ENCODE measurements around the gene SMIM1. TPM values are rescaled to one million over a fixed set of nuclear protein-coding genes. Genes with fewer than 3 reads are reported as not detected.
"Not testable (repeated sequence)": the region's sequence is repeated elsewhere in the genome, so short reads cannot be mapped to it uniquely, and the experiment has no call there.

SMIM1 gene
- total RNA-seq, 2 experiments from 2014 or later = not detected

DNA sequence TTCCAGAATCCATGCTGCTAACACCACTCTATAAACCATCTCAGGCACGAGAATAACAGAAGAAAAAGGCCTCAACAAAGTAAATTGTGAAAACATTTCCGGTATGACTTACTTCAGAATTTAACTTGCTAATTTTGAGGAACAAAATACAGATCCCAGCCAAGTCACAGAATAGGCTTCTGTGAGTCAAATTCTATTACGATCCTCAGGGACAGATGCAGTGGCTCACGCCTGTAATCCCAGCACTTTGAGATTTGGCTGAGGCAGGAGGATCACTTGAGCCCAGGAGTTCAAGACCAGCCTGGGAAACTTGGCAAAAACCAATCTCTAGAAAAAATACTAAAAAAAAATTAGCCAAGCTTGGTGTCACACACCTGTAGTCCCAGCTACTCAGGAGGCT lies 29.1 kb upstream of the SMIM1 start:
- CTCF ChIA-PET = no interaction called here
- no peaks in the 10 kb centered on the region for H3K27me3 Mint-ChIP-seq

GRCh38 chr1:3743826-3744225 lies 28.7 kb upstream of the SMIM1 start:
- Mint-ChIP-seq H3K4me1 (peaks cover 32% of the 10 kb centered on the region), H3K36me3 (ENCODE audit: low read depth) (peaks cover 4% of the 10 kb centered on the region), H3K27ac (no peak overlapping the region), H3K9me3 (no peaks in the 10 kb centered on the region), H3K27me3 (no peaks in the 10 kb centered on the region), H3K4me3 (no peak overlapping the region)
- no peak for DNase-seq
- CTCF ChIA-PET = no interaction called here
- POLR2A ChIA-PET = no interaction called here

More for the DNA sequence above, 29.1 kb upstream of the SMIM1 start:
- Mint-ChIP-seq H3K36me3 (ENCODE audit: low read depth) (peaks cover 4% of the 10 kb centered on the region), H3K4me1 (peaks cover 31% of the 10 kb centered on the region), H3K9me3 (no peaks in the 10 kb centered on the region), H3K27ac (no peak overlapping the region), H3K4me3 (no peak overlapping the region)
- POLR2A ChIA-PET = no interaction called here
- no peak for DNase-seq

DNA sequence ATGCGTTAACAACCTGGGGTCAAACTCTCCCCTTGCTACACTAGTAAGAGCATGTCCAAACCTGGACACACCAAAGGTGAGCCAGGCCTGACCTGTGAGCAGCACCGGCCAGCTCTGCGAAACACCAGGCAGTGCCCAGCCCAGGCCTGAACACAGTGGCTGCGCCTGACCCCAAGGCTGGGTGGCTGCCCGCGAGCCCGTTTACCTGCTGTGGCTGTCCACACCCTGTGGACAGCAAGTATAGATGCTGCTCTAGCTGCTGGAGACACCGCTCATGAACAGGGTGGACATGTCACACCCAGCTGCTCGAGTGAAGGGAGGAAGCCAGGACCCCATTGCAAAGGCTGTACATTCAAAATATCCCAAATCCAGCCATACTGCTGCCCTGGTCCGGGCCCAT lies 27.9 kb upstream of the SMIM1 start:
- H3K4me1 Mint-ChIP-seq = peaks cover 33% of the 10 kb centered on the region
- POLR2A ChIA-PET = no interaction called here

DNA sequence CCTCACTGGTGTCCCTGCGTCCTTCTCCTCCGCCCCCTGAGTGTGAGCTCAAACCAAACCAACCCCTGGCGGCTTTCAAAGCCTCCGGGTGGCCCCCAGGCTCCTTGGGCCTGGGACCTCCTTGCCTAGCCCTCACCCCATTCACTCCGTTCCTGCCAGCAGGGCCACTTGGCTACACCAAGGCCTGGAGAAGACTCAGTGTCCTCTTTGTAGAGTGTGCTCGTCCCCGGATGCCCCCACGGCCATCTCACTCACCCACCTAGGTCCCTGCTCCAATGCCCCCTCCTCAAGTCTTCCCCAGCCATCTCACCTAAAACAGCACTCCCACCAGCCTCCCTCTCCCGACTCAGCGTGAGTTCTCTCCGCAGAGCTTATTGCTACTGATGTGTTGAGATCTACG lies 27.5 kb upstream of the SMIM1 start:
- ChIA-PET POLR2A (no interaction called here), CTCF (no interaction called here)
- no peak for DNase-seq
- H3K9me3 Mint-ChIP-seq = no peaks in the 10 kb centered on the region
- H3K4me1 Mint-ChIP-seq = peaks cover 33% of the 10 kb centered on the region
- H3K36me3 Mint-ChIP-seq (ENCODE audit: low read depth) = peaks cover 4% of the 10 kb centered on the region
- peak overlapping the region; percentile 35 for H3K27ac Mint-ChIP-seq
- no peaks in the 10 kb centered on the region for H3K27me3 Mint-ChIP-seq
- H3K4me3 Mint-ChIP-seq = no peak overlapping the region

More for the DNA sequence above, 27.9 kb upstream of the SMIM1 start:
- peaks cover 4% of the 10 kb centered on the region for H3K36me3 Mint-ChIP-seq (ENCODE audit: low read depth)
- no peaks in the 10 kb centered on the region for H3K9me3 Mint-ChIP-seq
- CTCF ChIA-PET = no interaction called here
- DNase-seq = no peak
- no peaks in the 10 kb centered on the region for H3K27me3 Mint-ChIP-seq
- H3K27ac Mint-ChIP-seq = no peak overlapping the region
- no peak overlapping the region for H3K4me3 Mint-ChIP-seq

- Mint-ChIP-seq H3K9me3 (no peaks in the 10 kb centered on the region), H3K27ac (peak overlapping the region; percentile 35), H3K27me3 (no peaks in the 10 kb centered on the region), H3K4me3 (peak overlapping the region; percentile 58), H3K36me3 (ENCODE audit: low read depth) (peaks cover 4% of the 10 kb centered on the region), H3K4me1 (peaks cover 33% of the 10 kb centered on the region)
- DNase-seq = no peak
- CTCF ChIA-PET = no interaction called here
- POLR2A ChIA-PET = no interaction called here
Observed at GRCh38 chr1:3745590-3746381, 26.8 kb upstream of the SMIM1 start.

- Mint-ChIP-seq H3K27ac (no peak overlapping the region), H3K4me3 (peak overlapping the region; percentile 58), H3K9me3 (no peaks in the 10 kb centered on the region), H3K36me3 (ENCODE audit: low read depth) (peaks cover 4% of the 10 kb centered on the region), H3K27me3 (no peaks in the 10 kb centered on the region), H3K4me1 (peaks cover 33% of the 10 kb centered on the region)
- ChIA-PET CTCF (no interaction called here), POLR2A (no interaction called here)
- DNase-seq = no peak
Observed at GRCh38 chr1:3746389-3746829, 26.1 kb upstream of the SMIM1 start.

GRCh38 chr1:3746830-3747521 lies 25.6 kb upstream of the SMIM1 start:
- Mint-ChIP-seq H3K9me3 (no peaks in the 10 kb centered on the region), H3K4me3 (peak overlapping the region; percentile 58), H3K36me3 (ENCODE audit: low read depth) (peaks cover 4% of the 10 kb centered on the region), H3K4me1 (peaks cover 33% of the 10 kb centered on the region), H3K27me3 (no peaks in the 10 kb centered on the region), H3K27ac (no peak overlapping the region)
- ChIA-PET POLR2A (no interaction called here), CTCF (no interaction called here)
- peak; percentile 89 for DNase-seq

DNA sequence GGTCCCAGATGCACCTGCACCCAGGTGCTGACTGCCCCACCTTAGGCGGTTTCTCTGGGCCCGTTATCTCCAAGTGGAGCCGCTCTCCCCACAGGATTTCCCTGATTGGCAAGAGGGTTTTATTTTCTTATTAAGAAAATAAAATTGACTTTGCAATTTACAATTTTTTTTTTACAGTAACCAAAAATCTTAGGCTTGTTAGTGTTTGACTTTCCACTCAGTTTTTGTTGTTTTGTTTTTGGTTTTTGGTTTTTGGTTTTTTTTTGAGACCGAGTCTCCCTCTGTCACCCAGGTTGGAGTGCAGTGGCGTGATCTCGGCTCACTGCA lies 25.1 kb upstream of the SMIM1 start:
- H3K4me3 Mint-ChIP-seq = peak overlapping the region; percentile 58
- H3K36me3 Mint-ChIP-seq (ENCODE audit: low read depth) = peaks cover 4% of the 10 kb centered on the region
- DNase-seq = no peak
- ChIA-PET POLR2A (no interaction called here), CTCF (no interaction called here)
- H3K27me3 Mint-ChIP-seq = no peaks in the 10 kb centered on the region
- peaks cover 33% of the 10 kb centered on the region for H3K4me1 Mint-ChIP-seq
- H3K27ac Mint-ChIP-seq = no peak overlapping the region
- no peaks in the 10 kb centered on the region for H3K9me3 Mint-ChIP-seq

- peak overlapping the region; percentile 58 for H3K4me3 Mint-ChIP-seq
- ChIA-PET CTCF (no interaction called here), POLR2A (no interaction called here)
- H3K4me1 Mint-ChIP-seq = peaks cover 33% of the 10 kb centered on the region
- H3K9me3 Mint-ChIP-seq = no peaks in the 10 kb centered on the region
- peaks cover 4% of the 10 kb centered on the region for H3K36me3 Mint-ChIP-seq (ENCODE audit: low read depth)
- H3K27me3 Mint-ChIP-seq = no peaks in the 10 kb centered on the region
- no peak overlapping the region for H3K27ac Mint-ChIP-seq
- DNase-seq = no peak
Observed at GRCh38 chr1:3747903-3748302, 24.6 kb upstream of the SMIM1 start.

- H3K27me3 Mint-ChIP-seq; H3K9me3 Mint-ChIP-seq; CTCF ChIA-PET; H3K36me3 Mint-ChIP-seq (ENCODE audit: low read depth); H3K27ac Mint-ChIP-seq; POLR2A ChIA-PET; DNase-seq: not testable (repeated sequence)
- H3K4me3 Mint-ChIP-seq = peak overlapping the region; percentile 58
- H3K4me1 Mint-ChIP-seq = peaks cover 31% of the 10 kb centered on the region
Observed at GRCh38 chr1:3748316-3748900, 24.1 kb upstream of the SMIM1 start.

GRCh38 chr1:3749512-3749911 lies 23.0 kb upstream of the SMIM1 start:
- CTCF ChIA-PET = interaction anchor here (0.7 kb wide), 1 partner anchor 40 kb away, joined by 3 read pairs; no protein-coding TSS in a partner anchor
- H3K27me3 Mint-ChIP-seq = no peaks in the 10 kb centered on the region
- POLR2A ChIA-PET = no interaction called here
- H3K27ac Mint-ChIP-seq = no peak overlapping the region
- H3K36me3 Mint-ChIP-seq (ENCODE audit: low read depth) = peaks cover 4% of the 10 kb centered on the region
- H3K4me1 Mint-ChIP-seq = peaks cover 31% of the 10 kb centered on the region
- no peak overlapping the region for H3K4me3 Mint-ChIP-seq
- H3K9me3 Mint-ChIP-seq = no peaks in the 10 kb centered on the region
- DNase-seq = no peak

GRCh38 chr1:3750741-3751140 lies 21.8 kb upstream of the SMIM1 start:
- ChIA-PET CTCF (no interaction called here), POLR2A (no interaction called here)
- no peak for DNase-seq
- H3K4me1 Mint-ChIP-seq = peaks cover 21% of the 10 kb centered on the region
- H3K27me3 Mint-ChIP-seq = no peaks in the 10 kb centered on the region
- no peak overlapping the region for H3K4me3 Mint-ChIP-seq
- H3K27ac Mint-ChIP-seq = no peak overlapping the region
- no peaks in the 10 kb centered on the region for H3K36me3 Mint-ChIP-seq (ENCODE audit: low read depth)
- no peaks in the 10 kb centered on the region for H3K9me3 Mint-ChIP-seq

DNA sequence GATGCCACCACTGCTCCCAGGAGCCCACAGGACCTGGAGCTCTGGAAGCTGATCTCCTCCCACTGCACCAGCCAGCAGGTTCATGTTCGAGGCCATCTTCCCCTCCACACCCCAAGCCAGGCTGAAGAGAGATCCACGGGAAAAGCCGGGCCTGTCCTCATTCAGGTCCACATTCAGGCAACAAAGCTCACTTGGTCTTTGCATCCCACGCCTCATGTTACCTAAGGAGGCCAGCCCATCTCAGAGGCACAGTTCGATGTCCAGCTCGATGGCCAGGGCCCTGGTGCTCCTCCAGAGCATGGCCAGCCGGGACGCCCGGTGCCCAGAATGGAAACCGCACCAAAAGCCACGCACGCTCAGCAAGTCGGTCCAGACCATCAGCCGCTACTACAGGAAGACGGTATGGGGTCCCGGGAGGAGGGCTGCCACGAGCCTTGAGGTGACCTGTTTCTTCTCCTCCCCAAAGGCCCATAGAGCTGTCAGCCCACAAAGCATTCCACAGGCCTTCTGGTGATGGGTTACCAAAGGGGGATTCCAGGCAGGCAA lies 20.1 kb upstream of the SMIM1 start, which contains the start of gene CCDC27:
TSS of gene CCDC27 (plus strand) at position 51 of the 546 bp plus-strand sequence. CDS start at position 83, 32 bp downstream.
- peaks cover 12% of the 10 kb centered on the region for H3K4me1 Mint-ChIP-seq
- ChIA-PET POLR2A (no interaction called here), CTCF (no interaction called here)
- H3K27me3 Mint-ChIP-seq = no peaks in the 10 kb centered on the region
- no peaks in the 10 kb centered on the region for H3K36me3 Mint-ChIP-seq (ENCODE audit: low read depth)
- H3K27ac Mint-ChIP-seq = no peak within 1 kb of the TSS
- no peak within 1 kb of the TSS for H3K4me3 Mint-ChIP-seq
- DNase-seq = no peak
- no peaks in the 10 kb centered on the region for H3K9me3 Mint-ChIP-seq

Data from activated CD4-positive, alpha-beta memory T cell treated with anti-CD3 and anti-CD28 coated beads, Interleukin-2, amount 10 ng/mL, durations not matched to agents 7 days and 5 days (primary cell).